Panc1 (cell line): Measurements from ENCODE around the gene MYBBP1A. TPM values are rescaled to one million over a fixed set of nuclear protein-coding genes. Genes with fewer than 3 reads are reported as not detected.

ENCODE experiments used
- ATAC-seq: fragments of 200-7000 bp; cut with Tn5 transposase; 2 replicates; pipeline ENCODE4 v1.9.1; 2020; ENCODE audit warnings: mild to moderate bottlenecking, moderate library complexity
- BruUV-seq: library from RNA; stranded (reverse); fragments of 400-500 nt; replicated peaks from 2 replicates; lab custom pipeline; 2021; lab: Mats Ljungman, UMichigan
- CTCF ChIA-PET: fragments of 300-600 bp; sonication (Branson Sonifier 250); formaldehyde crosslinking; loops from one replicate; lab custom pipeline; 2022; ENCODE audit warnings: antibody characterized with exemption; lab: Charles Lee
- POLR2A ChIA-PET: fragments of 300-600 bp; sonication (Branson Sonifier 250); formaldehyde crosslinking; loops from one replicate; lab custom pipeline; 2022; ENCODE audit warnings: antibody characterized with exemption; lab: Charles Lee
- DNase-seq: peaks from one replicate; pipeline ENCODE4 v3.0.0-alpha.2; 2010; ENCODE audit warnings: low read depth, low spot score
- H3K27ac ChIP-seq: 2 replicates; pipeline ENCODE4 v1.5.1; 2011; ENCODE audit warnings: mild to moderate bottlenecking, low read length, inconsistent platforms
- H3K27me3 ChIP-seq: fragments of 200-500 bp; sonication (Bioruptor generic); 2 replicates; pipeline ENCODE4 v1.6.0; 2014; ENCODE audit warnings: low read length, inconsistent platforms; ENCODE audit not compliant: control insufficient read depth, insufficient read depth
- H3K36me3 ChIP-seq: fragments of 200-500 bp; sonication (Bioruptor generic); 2 replicates; pipeline ENCODE4 v1.5.1; 2014; ENCODE audit warnings: inconsistent platforms, mild to moderate bottlenecking, low read length, moderate library complexity; ENCODE audit not compliant: control insufficient read depth, insufficient read depth
- H3K4me1 ChIP-seq: 2 replicates; pipeline ENCODE4 v1.5.1; 2011; ENCODE audit warnings: inconsistent platforms, mild to moderate bottlenecking, low read length, moderate library complexity; ENCODE audit not compliant: control insufficient read depth, insufficient read depth
- H3K4me3 ChIP-seq, 2 experiments: 2 replicates each; pipeline ENCODE4 v1.5.1; 2011 to 2012; ENCODE audit warnings: low read depth in 2 of 2, low read length in 2 of 2, mild to moderate bottlenecking in 2 of 2, inconsistent platforms in 1 of 2, moderate library complexity in 1 of 2
- H3K9me3 ChIP-seq: fragments of 200-500 bp; sonication (Bioruptor generic); 2 replicates; pipeline ENCODE4 v1.5.1; 2014; ENCODE audit warnings: low read depth, mild to moderate bottlenecking, inconsistent platforms, low read length, moderate library complexity; ENCODE audit not compliant: control insufficient read depth, insufficient read depth
- POLR2AphosphoS5 ChIP-seq: IDR thresholded peaks from 2 replicates; pipeline ENCODE4 v1.6.1; 2012; ENCODE audit warnings: mild to moderate bottlenecking, low read depth, low read length, moderate library complexity
- SIN3A ChIP-seq: IDR thresholded peaks from 2 replicates; pipeline ENCODE4 v1.6.1; 2012; ENCODE audit warnings: low read depth, mild to moderate bottlenecking, low read length, moderate library complexity, borderline replicate concordance; ENCODE audit not compliant: insufficient read depth
- TCF7L2 ChIP-seq: IDR thresholded peaks from 2 replicates; pipeline ENCODE4 v1.6.1; 2011; ENCODE audit warnings: mild to moderate bottlenecking, low read depth, low read length, inconsistent platforms
- in situ Hi-C: cut with HindIII; loops from 2 replicates; pipeline ENCODE4 v1.10.0; 2016; ENCODE audit warnings: low sequenced_read_pairs, low pct_unique_long_range_greater_than_20kb
- intact Hi-C: fragments of 100-400 bp; cut with micrococcal nuclease; formaldehyde crosslinking; loops from one replicate; pipeline ENCODE4 v1.10.0; 2022; ENCODE audit not compliant: unreplicated experiment
- total RNA-seq: library from RNA; stranded (reverse); gene quantifications from one replicate; pipeline ENCODE4 v1.2.1, GENCODE V29; 2021; ENCODE audit not compliant: unreplicated experiment
- TF ChIP-seq, protein P1 (sequence below): fragments of 450-650 bp; IDR thresholded peaks from 2 replicates; pipeline ENCODE4 v1.5.1; 2017; ENCODE audit warnings: mild to moderate bottlenecking
- TF ChIP-seq, protein P2 (sequence below), 2 experiments: IDR thresholded peaks; 2 replicates each; pipeline ENCODE4 v1.6.1; 2011 to 2012; ENCODE audit warnings: low read depth in 2 of 2, control low read depth in 1 of 2, low read length in 1 of 2, mild to moderate bottlenecking in 1 of 2, moderate library complexity in 1 of 2; ENCODE audit not compliant: insufficient read depth in 1 of 2

MYBBP1A gene
- total RNA-seq, 1 experiment from 2014 or later: 95.6 TPM

DNA sequence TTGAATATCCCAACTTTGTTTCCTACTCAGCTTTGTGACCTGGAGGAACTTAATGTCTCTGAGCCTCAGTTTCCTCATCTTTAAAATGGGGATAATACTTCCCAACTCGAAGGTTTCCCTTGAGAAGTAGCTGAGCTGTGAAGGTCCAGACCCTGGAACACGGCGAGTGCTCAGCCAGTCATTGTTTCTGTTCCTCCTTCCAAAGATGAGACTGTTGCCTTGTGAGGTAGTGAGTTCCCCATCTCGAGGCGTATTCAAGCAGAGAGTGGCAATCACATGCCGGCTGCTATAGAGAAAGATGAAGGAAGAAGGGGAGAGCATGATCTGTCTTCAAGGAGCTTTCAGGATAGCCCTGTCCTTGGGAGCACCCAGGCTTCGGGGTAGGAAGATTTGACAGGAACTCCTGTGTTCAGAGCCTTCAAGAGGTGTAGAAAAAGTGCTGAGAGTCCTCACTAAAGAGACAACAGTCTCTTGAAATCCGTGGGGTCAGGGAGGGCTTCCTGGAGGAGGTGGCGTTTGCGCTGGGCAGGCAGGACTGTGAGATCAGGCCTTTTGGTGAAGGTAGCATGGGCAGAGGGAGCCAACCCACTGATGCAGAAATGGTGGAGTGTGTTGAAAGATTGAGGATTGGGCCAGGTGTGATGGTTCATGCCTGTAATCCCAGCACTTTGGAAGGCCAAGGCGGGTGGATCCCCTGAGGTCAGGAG, 29.3 kb downstream of the MYBBP1A start:
- Histone ChIP-seq H3K4me3 (no peak overlapping the region), H3K27me3 (no peaks in the 10 kb centered on the region), H3K9me3 (no peaks in the 10 kb centered on the region), H3K36me3 (no peaks in the 10 kb centered on the region), H3K4me1 (no peaks in the 10 kb centered on the region), H3K27ac (no peak overlapping the region)
- intact Hi-C loops: no loop called here
- CTCF ChIA-PET: interaction anchor here (0.7 kb wide), 1 partner anchor 103 kb away, joined by 5 read pairs; no protein-coding TSS in a partner anchor
- TF ChIP-seq, protein P1, sequence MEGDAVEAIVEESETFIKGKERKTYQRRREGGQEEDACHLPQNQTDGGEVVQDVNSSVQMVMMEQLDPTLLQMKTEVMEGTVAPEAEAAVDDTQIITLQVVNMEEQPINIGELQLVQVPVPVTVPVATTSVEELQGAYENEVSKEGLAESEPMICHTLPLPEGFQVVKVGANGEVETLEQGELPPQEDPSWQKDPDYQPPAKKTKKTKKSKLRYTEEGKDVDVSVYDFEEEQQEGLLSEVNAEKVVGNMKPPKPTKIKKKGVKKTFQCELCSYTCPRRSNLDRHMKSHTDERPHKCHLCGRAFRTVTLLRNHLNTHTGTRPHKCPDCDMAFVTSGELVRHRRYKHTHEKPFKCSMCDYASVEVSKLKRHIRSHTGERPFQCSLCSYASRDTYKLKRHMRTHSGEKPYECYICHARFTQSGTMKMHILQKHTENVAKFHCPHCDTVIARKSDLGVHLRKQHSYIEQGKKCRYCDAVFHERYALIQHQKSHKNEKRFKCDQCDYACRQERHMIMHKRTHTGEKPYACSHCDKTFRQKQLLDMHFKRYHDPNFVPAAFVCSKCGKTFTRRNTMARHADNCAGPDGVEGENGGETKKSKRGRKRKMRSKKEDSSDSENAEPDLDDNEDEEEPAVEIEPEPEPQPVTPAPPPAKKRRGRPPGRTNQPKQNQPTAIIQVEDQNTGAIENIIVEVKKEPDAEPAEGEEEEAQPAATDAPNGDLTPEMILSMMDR: no peak
- TF ChIP-seq POLR2AphosphoS5 (no peak), SIN3A (no peak), TCF7L2 (no peak)
- TF ChIP-seq, protein P2, sequence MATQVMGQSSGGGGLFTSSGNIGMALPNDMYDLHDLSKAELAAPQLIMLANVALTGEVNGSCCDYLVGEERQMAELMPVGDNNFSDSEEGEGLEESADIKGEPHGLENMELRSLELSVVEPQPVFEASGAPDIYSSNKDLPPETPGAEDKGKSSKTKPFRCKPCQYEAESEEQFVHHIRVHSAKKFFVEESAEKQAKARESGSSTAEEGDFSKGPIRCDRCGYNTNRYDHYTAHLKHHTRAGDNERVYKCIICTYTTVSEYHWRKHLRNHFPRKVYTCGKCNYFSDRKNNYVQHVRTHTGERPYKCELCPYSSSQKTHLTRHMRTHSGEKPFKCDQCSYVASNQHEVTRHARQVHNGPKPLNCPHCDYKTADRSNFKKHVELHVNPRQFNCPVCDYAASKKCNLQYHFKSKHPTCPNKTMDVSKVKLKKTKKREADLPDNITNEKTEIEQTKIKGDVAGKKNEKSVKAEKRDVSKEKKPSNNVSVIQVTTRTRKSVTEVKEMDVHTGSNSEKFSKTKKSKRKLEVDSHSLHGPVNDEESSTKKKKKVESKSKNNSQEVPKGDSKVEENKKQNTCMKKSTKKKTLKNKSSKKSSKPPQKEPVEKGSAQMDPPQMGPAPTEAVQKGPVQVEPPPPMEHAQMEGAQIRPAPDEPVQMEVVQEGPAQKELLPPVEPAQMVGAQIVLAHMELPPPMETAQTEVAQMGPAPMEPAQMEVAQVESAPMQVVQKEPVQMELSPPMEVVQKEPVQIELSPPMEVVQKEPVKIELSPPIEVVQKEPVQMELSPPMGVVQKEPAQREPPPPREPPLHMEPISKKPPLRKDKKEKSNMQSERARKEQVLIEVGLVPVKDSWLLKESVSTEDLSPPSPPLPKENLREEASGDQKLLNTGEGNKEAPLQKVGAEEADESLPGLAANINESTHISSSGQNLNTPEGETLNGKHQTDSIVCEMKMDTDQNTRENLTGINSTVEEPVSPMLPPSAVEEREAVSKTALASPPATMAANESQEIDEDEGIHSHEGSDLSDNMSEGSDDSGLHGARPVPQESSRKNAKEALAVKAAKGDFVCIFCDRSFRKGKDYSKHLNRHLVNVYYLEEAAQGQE (IDR thresholded peaks at IDR 0.05; ENCODE audit: insufficient read depth in 1 of 2, low read depth in 2 of 2, low read length in 1 of 2): no peak
- BruUV-seq: no TSS peak
- in situ Hi-C loops: no loop called here
- no peak for ATAC-seq
- POLR2A ChIA-PET: no interaction called here
- DNase-seq: no peak

DNA sequence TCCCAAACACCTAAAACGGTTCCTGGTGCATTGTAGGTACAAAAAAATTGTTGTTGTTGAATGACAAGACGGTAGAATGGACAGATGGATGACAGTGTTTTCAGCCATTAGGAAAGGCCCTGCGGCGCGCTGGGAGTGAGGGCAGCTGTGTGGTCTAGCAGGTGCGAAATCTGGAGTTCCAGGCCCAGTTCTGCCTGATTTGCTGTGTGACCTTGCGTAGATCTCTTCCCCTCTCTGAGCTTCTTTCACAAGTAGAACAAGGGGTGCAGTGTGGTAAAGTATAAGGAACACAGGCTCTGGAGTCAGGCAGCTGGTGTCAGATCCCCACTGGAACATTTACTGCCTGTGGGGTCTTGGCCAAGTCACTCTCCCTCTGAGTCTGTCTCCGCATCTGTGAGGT, 31.2 kb downstream of the MYBBP1A start:
- no peaks in the 10 kb centered on the region for H3K9me3 ChIP-seq
- H3K27me3 ChIP-seq: no peaks in the 10 kb centered on the region
- intact Hi-C loops (no loop called here), in situ Hi-C loops (no loop called here)
- no peak overlapping the region for H3K4me3 ChIP-seq
- TF ChIP-seq TCF7L2 (no peak), SIN3A (no peak), POLR2AphosphoS5 (no peak)
- TF ChIP-seq, protein P1: no peak
- TF ChIP-seq, protein P2 (IDR thresholded peaks at IDR 0.05; ENCODE audit: insufficient read depth in 1 of 2, low read depth in 2 of 2, low read length in 1 of 2): no peak
- POLR2A ChIA-PET: no interaction called here
- ATAC-seq: no peak
- no peak overlapping the region for H3K27ac ChIP-seq
- no peaks in the 10 kb centered on the region for H3K36me3 ChIP-seq
- BruUV-seq: no TSS peak
- H3K4me1 ChIP-seq: no peaks in the 10 kb centered on the region
- no peak for DNase-seq
- CTCF ChIA-PET: no interaction called here
